Measurements from ENCODE around the gene MANSC1.

DNA sequence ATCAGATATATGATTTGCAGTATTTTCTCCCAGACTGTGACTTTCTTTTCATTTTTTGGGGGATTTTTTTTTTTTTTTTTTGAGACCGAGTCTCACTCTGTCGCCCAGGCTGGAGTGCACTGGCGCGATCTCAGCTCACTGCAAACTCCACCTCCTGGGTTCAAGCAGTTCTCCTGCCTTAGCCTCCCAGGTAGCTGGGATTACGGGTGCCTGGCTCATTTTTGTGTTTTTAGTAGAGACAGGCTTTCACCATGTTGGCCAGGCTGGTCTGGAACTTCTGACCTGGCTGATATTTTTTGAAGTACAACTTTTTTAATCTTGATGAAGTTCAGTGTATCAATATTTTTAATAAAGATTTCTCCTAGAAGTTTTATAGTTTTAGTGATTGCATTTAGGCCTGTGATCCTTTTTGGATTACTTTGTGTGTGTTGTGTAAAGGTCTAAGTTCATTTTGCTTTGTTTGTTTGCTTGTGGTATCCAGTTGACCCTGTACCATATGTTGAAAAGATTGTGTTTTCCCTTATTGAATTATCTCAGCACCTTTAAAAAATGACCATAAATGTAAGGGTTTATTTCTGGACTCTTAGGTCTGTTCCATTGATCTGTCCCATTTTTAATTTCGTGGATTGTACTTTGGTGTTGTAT lies 31.0 kb upstream of the MANSC1 start:
- TF ChIP-seq, protein P1, sequence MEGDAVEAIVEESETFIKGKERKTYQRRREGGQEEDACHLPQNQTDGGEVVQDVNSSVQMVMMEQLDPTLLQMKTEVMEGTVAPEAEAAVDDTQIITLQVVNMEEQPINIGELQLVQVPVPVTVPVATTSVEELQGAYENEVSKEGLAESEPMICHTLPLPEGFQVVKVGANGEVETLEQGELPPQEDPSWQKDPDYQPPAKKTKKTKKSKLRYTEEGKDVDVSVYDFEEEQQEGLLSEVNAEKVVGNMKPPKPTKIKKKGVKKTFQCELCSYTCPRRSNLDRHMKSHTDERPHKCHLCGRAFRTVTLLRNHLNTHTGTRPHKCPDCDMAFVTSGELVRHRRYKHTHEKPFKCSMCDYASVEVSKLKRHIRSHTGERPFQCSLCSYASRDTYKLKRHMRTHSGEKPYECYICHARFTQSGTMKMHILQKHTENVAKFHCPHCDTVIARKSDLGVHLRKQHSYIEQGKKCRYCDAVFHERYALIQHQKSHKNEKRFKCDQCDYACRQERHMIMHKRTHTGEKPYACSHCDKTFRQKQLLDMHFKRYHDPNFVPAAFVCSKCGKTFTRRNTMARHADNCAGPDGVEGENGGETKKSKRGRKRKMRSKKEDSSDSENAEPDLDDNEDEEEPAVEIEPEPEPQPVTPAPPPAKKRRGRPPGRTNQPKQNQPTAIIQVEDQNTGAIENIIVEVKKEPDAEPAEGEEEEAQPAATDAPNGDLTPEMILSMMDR (IDR thresholded peaks at IDR 0.05): no peak
- TF ChIP-seq, protein P2, sequence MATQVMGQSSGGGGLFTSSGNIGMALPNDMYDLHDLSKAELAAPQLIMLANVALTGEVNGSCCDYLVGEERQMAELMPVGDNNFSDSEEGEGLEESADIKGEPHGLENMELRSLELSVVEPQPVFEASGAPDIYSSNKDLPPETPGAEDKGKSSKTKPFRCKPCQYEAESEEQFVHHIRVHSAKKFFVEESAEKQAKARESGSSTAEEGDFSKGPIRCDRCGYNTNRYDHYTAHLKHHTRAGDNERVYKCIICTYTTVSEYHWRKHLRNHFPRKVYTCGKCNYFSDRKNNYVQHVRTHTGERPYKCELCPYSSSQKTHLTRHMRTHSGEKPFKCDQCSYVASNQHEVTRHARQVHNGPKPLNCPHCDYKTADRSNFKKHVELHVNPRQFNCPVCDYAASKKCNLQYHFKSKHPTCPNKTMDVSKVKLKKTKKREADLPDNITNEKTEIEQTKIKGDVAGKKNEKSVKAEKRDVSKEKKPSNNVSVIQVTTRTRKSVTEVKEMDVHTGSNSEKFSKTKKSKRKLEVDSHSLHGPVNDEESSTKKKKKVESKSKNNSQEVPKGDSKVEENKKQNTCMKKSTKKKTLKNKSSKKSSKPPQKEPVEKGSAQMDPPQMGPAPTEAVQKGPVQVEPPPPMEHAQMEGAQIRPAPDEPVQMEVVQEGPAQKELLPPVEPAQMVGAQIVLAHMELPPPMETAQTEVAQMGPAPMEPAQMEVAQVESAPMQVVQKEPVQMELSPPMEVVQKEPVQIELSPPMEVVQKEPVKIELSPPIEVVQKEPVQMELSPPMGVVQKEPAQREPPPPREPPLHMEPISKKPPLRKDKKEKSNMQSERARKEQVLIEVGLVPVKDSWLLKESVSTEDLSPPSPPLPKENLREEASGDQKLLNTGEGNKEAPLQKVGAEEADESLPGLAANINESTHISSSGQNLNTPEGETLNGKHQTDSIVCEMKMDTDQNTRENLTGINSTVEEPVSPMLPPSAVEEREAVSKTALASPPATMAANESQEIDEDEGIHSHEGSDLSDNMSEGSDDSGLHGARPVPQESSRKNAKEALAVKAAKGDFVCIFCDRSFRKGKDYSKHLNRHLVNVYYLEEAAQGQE (IDR thresholded peaks at IDR 0.05; ENCODE audit: insufficient read depth in 1 of 2, low read depth in 2 of 2, low read length in 1 of 2): no peak

Measured in Panc1 (cell line).